Heart left ventricle (tissue), 16 donors: ENCODE data around the gene HS6ST3. TPM values are rescaled to one million over a fixed set of nuclear protein-coding genes. Genes with fewer than 3 reads are reported as not detected.

ENCODE experiments used
- ATAC-seq, 4 donors: fragments of 200-7000 bp; cut with Tn5 transposase; one replicate each; pipeline ENCODE4 v1.9.1; 2020 to 2022; ENCODE audit warnings: moderate library complexity in 4 of 4, mild to moderate bottlenecking in 3 of 4, moderate number of reproducible peaks in 1 of 4
- DNase-seq, 5 donors: peaks; one replicate each; pipeline ENCODE4 v3.0.0-alpha.2; 2020
- H3K27ac ChIP-seq, 12 donors: fragments of 200-600 bp; sonication (generic) in 4 of 12; one replicate each; pipeline versions ENCODE4 v1.5.0 to v1.8.0; 2016 to 2022; ENCODE audit warnings: mild to moderate bottlenecking in 2 of 12
- H3K27me3 ChIP-seq, 9 donors: fragments of 200-600 bp; sonication (generic) in 2 of 9; one replicate each; pipeline versions ENCODE4 v1.5.1 to v1.8.0; 2016 to 2022; ENCODE audit warnings: mild to moderate bottlenecking in 3 of 9
- H3K36me3 ChIP-seq, 9 donors: fragments of 200-600 bp; sonication (generic) in 2 of 9; one replicate each; pipeline versions ENCODE4 v1.5.0 to v1.8.0; 2018 to 2022; ENCODE audit warnings: mild to moderate bottlenecking in 2 of 9
- H3K4me1 ChIP-seq, 12 donors: fragments of 200-600 bp; sonication (generic) in 4 of 12; one replicate each; pipeline versions ENCODE4 v1.5.0 to v1.8.0; 2016 to 2022; ENCODE audit warnings: mild to moderate bottlenecking in 3 of 12
- H3K4me3 ChIP-seq, 12 donors: fragments of 200-600 bp; sonication (generic) in 4 of 12; one replicate each; pipeline versions ENCODE4 v1.5.0 to v1.8.0; 2017 to 2022; ENCODE audit warnings: mild to moderate bottlenecking in 9 of 12, moderate library complexity in 4 of 12
- H3K9me3 ChIP-seq, 12 donors: fragments of 200-600 bp; sonication (generic) in 4 of 12; one replicate each; pipeline versions ENCODE4 v1.5.0 to v1.8.0; 2016 to 2022; ENCODE audit warnings: mild to moderate bottlenecking in 1 of 12
- POLR2A ChIP-seq, 2 donors: fragments of 450-650 bp; IDR thresholded peaks; one replicate each; pipeline ENCODE4 v1.6.1; 2017; ENCODE audit warnings: antibody characterized with exemption in 2 of 2, mild to moderate bottlenecking in 2 of 2, moderate library complexity in 2 of 2
- WGBS, 4 donors: extraction: QIAGEN DNeasy Blood & Tissue Kit in 2 of 4; methylation state at CpG; one replicate each; pipeline versions ENCODE4 v1.1.5 to v1.1.7; 2013 to 2018; 5-methylcytosine and 5-hydroxymethylcytosine counted together
- intact Hi-C, 10 donors: fragments of 100-400 bp; cut with DNase I; formaldehyde crosslinking; loops; one replicate each; pipeline versions ENCODE4 v1.11.1 to v1.14.2; 2022
- polyA plus RNA-seq, 2 donors: library from polyadenylated mRNA; stranded (reverse); fragments of 200-250 nt; gene quantifications; one replicate each; pipeline ENCODE4 v1.2.3, GENCODE V29; 2013
- total RNA-seq, 9 donors: library from RNA; depleted of rRNA in 2 of 9; stranded (reverse); fragments of >200 nt in 2 of 9; fragmentation: NEBNext Ultra II Directional in 3 of 9; extraction: Animal tissue kit (Norgen Biotek cat#: 25700) in 3 of 9; gene quantifications; one replicate each; pipeline versions ENCODE4 v1.1.0 to v1.2.4, GENCODE V29; 2016 to 2023
- TF ChIP-seq, protein P1 (sequence below), 12 donors: fragments of 200-600 bp; sonication (generic) in 4 of 12; IDR thresholded peaks; one replicate each; pipeline versions ENCODE4 v1.5.0 to v1.8.0; 2018 to 2022; ENCODE audit warnings: antibody characterized with exemption in 12 of 12, mild to moderate bottlenecking in 5 of 12
- donor health status: ischemic (EF 13 %, LVEDD 7.1; RV severe dilation, severe dysfunction).
- donor health status: healthy with polysubstance abuse.
- donor health status: DM: no; HTN: yes; CAD: no.
- donor health status: DM: no; HTN: no; CAD: no.
- donor health status: ischemic (EF 25% LVEDD 6.9; RV normal size, moderate dysfunction).
- donor health status: ischemic (EF 25% LVEDD 5.7; RV mildly dilated, moderate dysfunction).
- donor health status: healthy.
- donor health status: DM: yes; HTN: yes; CAD: no.
- donor health status: ischemic (EF 35%, LVEDD 5.7; RV mildly dilated, moderate dysfunction).
- donor health status: nonischemic (EF 11% LVEDD 7.7; RV severe dilation, severe dysfunction).
- donor health status: DM: yes; HTN: yes; CAD: no.
- donor health status: PGD.
- donor health status: ischemic (EF 29% LVEDD 5.4; RV normal size, mild dysfunction).
- donor health status: nonischemic (EF 23%, LVEDD 6.1; RV moderate dilation, normal function).

Gene HS6ST3
- total and polyA plus RNA-seq, 11 donors: 0.01 to 5.2 (median 1.2) TPM

DNA sequence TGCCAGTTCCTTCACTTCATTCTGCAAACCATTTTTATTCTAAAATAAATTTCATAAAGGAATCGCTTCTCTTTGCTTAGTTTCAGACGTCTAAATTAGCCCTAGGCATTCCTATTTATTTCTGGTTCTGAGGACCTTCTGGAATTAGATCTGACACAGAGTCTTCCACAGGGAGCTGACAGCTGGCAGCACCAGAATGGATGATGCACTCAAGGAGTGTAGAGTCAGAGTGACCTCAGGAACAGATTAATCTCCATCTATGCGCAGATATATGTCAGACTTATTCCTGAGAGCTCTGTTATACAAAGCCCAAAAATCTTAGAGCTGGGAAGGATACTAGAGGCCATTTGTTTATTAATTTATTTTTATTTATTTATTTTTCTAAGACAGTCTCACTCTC lies 450.8 kb downstream of the HS6ST3 start:
- 56 to 69% (median 64%) methylated on average over 3 of the region's 3 CpGs for WGBS, 4 donors
- Histone ChIP-seq H3K9me3 (no peaks in the 10 kb centered on the region), H3K4me3 (no peak overlapping the region), H3K4me1 (no peaks in the 10 kb centered on the region), H3K36me3 (no peaks in the 10 kb centered on the region), H3K27me3 (no peaks in the 10 kb centered on the region), H3K27ac (no peak overlapping the region)
- DNase-seq (no peak), ATAC-seq (no peak)
- TF ChIP-seq, protein P1, sequence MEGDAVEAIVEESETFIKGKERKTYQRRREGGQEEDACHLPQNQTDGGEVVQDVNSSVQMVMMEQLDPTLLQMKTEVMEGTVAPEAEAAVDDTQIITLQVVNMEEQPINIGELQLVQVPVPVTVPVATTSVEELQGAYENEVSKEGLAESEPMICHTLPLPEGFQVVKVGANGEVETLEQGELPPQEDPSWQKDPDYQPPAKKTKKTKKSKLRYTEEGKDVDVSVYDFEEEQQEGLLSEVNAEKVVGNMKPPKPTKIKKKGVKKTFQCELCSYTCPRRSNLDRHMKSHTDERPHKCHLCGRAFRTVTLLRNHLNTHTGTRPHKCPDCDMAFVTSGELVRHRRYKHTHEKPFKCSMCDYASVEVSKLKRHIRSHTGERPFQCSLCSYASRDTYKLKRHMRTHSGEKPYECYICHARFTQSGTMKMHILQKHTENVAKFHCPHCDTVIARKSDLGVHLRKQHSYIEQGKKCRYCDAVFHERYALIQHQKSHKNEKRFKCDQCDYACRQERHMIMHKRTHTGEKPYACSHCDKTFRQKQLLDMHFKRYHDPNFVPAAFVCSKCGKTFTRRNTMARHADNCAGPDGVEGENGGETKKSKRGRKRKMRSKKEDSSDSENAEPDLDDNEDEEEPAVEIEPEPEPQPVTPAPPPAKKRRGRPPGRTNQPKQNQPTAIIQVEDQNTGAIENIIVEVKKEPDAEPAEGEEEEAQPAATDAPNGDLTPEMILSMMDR (IDR thresholded peaks at IDR 0.05): no peak
- no peak for TF ChIP-seq POLR2A (IDR thresholded peaks at IDR 0.05)
- intact Hi-C loops: no loop called here

DNA sequence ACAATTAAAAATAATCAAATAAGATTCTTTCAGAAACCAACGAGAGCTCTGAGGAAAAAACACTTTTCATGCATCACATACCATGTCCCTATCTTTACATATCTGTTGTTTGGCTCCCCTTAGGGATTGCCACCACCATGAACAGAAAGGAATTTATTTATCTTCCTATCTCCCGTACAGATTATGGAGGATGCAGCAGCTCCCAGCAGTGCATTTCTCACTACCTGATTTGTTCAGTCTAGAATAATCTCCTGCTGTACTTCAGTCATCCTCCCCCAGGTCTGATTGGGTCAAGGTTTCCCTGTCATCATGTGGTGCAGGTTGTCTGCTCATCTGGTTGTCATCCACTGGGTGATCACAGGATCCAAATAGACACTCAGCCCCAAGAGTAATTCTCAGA lies 453.1 kb downstream of the HS6ST3 start:
- intact Hi-C loops: no loop called here
- WGBS, 4 donors: 56 to 69% (median 64%) methylated on average over 2 of the region's 2 CpGs
- Histone ChIP-seq H3K9me3 (no peaks in the 10 kb centered on the region), H3K27ac (no peak overlapping the region), H3K4me3 (no peak overlapping the region), H3K27me3 (no peaks in the 10 kb centered on the region), H3K4me1 (no peaks in the 10 kb centered on the region), H3K36me3 (no peaks in the 10 kb centered on the region)
- TF ChIP-seq, protein P1 (IDR thresholded peaks at IDR 0.05): no peak
- TF ChIP-seq POLR2A (IDR thresholded peaks at IDR 0.05): no peak
- ATAC-seq (no peak), DNase-seq (no peak)

DNA sequence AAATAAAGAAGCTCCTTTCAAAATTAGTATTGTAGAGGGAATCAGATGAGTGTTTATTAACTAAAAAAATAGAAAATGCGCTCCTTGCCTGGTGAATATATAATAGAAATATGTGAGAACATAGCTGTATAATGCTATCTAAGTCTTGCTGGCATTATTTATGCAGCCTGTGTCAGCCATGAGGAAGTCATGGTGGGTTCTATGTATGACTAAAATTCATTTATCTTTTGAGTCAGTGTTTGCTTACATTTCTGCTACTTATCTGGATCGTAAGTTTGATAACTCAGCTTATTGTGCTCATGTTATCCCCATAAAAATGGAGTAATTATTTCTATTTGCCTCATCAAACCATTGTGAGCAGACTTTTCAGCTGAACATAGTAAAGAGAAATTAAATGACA lies 455.1 kb downstream of the HS6ST3 start:
- H3K4me1 ChIP-seq: no peaks in the 10 kb centered on the region
- no peak overlapping the region for H3K4me3 ChIP-seq
- ATAC-seq (no peak), DNase-seq (no peak)
- H3K27me3 ChIP-seq: no peaks in the 10 kb centered on the region
- WGBS, 4 donors: 82 to 85% (median 83%) methylated on average over 2 of the region's 2 CpGs
- no peaks in the 10 kb centered on the region for H3K9me3 ChIP-seq
- TF ChIP-seq, protein P1 (IDR thresholded peaks at IDR 0.05): no peak
- intact Hi-C loops: no loop called here
- no peak overlapping the region for H3K27ac ChIP-seq
- H3K36me3 ChIP-seq: no peaks in the 10 kb centered on the region

DNA sequence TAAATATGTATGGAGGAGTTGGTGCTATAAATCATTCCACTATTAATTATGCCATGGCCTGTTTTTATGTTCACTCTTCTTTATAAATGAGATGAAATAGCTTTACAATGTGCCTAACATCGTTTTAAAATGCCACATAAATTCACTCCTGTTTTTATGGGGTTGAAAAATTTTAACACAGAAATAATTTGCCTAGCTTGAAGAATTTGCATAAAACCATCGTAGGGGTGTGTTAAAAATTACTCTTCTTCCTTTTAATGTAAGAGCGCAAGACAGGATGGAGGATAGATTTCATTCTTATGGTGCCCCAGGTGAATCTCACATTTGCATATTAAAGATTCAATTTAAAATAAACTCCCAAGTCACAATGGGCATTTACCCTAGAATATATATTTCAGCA lies 456.6 kb downstream of the HS6ST3 start:
- DNase-seq: no peak
- Histone ChIP-seq H3K27me3 (no peaks in the 10 kb centered on the region), H3K4me3 (no peak overlapping the region), H3K36me3 (no peaks in the 10 kb centered on the region), H3K9me3 (no peaks in the 10 kb centered on the region), H3K27ac (no peak overlapping the region), H3K4me1 (no peaks in the 10 kb centered on the region)
- 69 to 86% (median 75%) methylated on average over 3 of the region's 3 CpGs for WGBS, 4 donors
- intact Hi-C loops: no loop called here
- TF ChIP-seq POLR2A (IDR thresholded peaks at IDR 0.05): no peak
- TF ChIP-seq, protein P1 (IDR thresholded peaks at IDR 0.05): no peak
- no peak for ATAC-seq
